VCaP (cell line): ENCODE measurements around the gene OR10Z1.

Experiments
- H3K27ac ChIP-seq: fragments of 450-650 bp; 2 replicates; pipeline ENCODE4 v1.5.1; 2017
- CTCF ChIP-seq: fragments of 450-650 bp; conservative IDR thresholded peaks from 2 replicates; pipeline ENCODE4 v1.5.1; 2017; ENCODE audit warnings: mild to moderate bottlenecking, moderate library complexity

OR10Z1 gene

GRCh38 chr1:158654571-158654970 lies 49.5 kb downstream of the OR10Z1 start:
- no peak overlapping the region for H3K27ac ChIP-seq
- TF ChIP-seq CTCF, result no peak
